ENCODE results near the gene TRAPPC2L. TPM values are rescaled to one million over a fixed set of nuclear protein-coding genes. Genes with fewer than 3 reads are reported as not detected.

TRAPPC2L gene
- total and polyA plus RNA-seq, 2 of the 13 experiments (the other 11 are each of a cell fraction or from before 2014, with no cell fraction given), result 96.3 to 107 TPM

DNA sequence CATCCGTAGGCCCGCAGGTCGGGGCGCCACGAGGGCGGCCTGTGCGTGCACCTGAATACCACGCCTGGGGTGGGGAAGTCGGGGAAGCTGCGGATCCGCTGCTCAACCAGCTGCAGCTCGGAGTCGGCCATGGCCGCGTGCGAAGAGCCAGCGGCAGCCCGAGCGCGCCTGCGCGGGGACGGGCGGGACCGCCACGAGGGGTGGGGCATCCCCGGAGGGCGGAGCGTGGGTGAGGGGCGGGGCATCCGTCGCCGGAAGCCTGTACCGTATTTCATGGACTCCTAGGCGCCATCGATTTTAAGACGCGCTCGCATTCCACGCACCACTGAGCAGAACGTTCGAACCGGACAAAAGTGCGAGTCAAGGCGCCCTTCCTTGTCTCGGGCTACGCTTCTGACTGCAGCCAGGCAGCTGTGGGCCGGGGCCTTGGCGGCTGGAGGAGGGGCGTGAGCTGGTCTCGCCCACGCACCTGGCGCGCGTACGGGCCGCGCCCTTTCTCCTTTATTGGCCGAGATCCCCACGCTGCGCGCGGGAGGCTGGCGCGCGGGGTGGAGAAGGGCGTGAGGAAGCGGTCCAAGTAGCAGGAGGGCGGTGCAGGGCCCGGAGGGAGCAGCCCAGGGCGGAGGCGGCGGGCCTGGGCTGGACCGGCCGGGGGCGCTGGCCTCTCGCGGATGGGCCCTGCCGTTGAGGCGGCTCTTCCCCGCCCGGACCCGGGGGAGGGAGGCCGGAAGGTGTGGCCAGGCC, 45.0 kb upstream of the TRAPPC2L start, which contains the start of gene APRT (continued):
- TF ChIP-seq ARNTL (CRISPR knock-in tag; IDR thresholded peaks at IDR 0.05) (peak; percentile 87), ZNF672 (CRISPR knock-in tag; IDR thresholded peaks at IDR 0.05) (no peak), ZNF496 (CRISPR knock-in tag; IDR thresholded peaks at IDR 0.05; ENCODE audit: insufficient replicate concordance) (no peak), NR2F6 (IDR thresholded peaks at IDR 0.05) (no peak), NR2F6 (CRISPR knock-in tag; IDR thresholded peaks at IDR 0.05) (no peak), MAZ (IDR thresholded peaks at IDR 0.05; ENCODE audit: borderline replicate concordance, low read depth, low read length) (peak; percentile 56; the same call in 1 of the 2 replicates), MAZ (CRISPR knock-in tag; IDR thresholded peaks at IDR 0.05; ENCODE audit: low read depth) (peak; percentile 60), SP140L (CRISPR knock-in tag; IDR thresholded peaks at IDR 0.05; ENCODE audit: borderline replicate concordance) (no peak), PHF20 (CRISPR knock-in tag; IDR thresholded peaks at IDR 0.05) (peak; percentile 73), PRPF4 (IDR thresholded peaks at IDR 0.05; ENCODE audit: low read depth, low read length, poor library complexity, severe bottlenecking) (no peak), KLF13 (CRISPR knock-in tag; IDR thresholded peaks at IDR 0.05) (no peak), ZNF264 (CRISPR knock-in tag; IDR thresholded peaks at IDR 0.05) (no peak), MAFG (CRISPR knock-in tag; IDR thresholded peaks at IDR 0.05) (no peak; the same call in 1 of the 2 replicates), ZNF235 (CRISPR knock-in tag; IDR thresholded peaks at IDR 0.05; ENCODE audit: borderline replicate concordance) (peak; percentile 43; the same call in 1 of the 2 replicates), PAF1 (CRISPR knock-in tag; IDR thresholded peaks at IDR 0.05) (no peak), SRY (CRISPR knock-in tag; IDR thresholded peaks at IDR 0.05) (no peak; the same call in 1 of the 2 replicates), NRL (CRISPR knock-in tag; IDR thresholded peaks at IDR 0.05; ENCODE audit: borderline replicate concordance) (no peak; the same call in 1 of the 2 replicates), ZNF329 (CRISPR knock-in tag; IDR thresholded peaks at IDR 0.05; ENCODE audit: low read depth) (no peak), ZNF101 (CRISPR knock-in tag; IDR thresholded peaks at IDR 0.05; ENCODE audit: borderline replicate concordance, low read depth) (peak; percentile 88), SRF (IDR thresholded peaks at IDR 0.05; ENCODE audit: low read depth, low read length) (peak; percentile 27; the same call in 1 of the 2 replicates)
- TF ChIP-seq, protein P1, sequence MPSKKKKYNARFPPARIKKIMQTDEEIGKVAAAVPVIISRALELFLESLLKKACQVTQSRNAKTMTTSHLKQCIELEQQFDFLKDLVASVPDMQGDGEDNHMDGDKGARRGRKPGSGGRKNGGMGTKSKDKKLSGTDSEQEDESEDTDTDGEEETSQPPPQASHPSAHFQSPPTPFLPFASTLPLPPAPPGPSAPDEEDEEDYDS (CRISPR knock-in tag; IDR thresholded peaks at IDR 0.05), result no peak; the same call in 1 of the 2 replicates
- TF ChIP-seq, protein P2, sequence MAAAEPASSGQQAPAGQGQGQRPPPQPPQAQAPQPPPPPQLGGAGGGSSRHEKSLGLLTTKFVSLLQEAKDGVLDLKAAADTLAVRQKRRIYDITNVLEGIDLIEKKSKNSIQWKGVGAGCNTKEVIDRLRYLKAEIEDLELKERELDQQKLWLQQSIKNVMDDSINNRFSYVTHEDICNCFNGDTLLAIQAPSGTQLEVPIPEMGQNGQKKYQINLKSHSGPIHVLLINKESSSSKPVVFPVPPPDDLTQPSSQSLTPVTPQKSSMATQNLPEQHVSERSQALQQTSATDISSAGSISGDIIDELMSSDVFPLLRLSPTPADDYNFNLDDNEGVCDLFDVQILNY (CRISPR knock-in tag; conservative IDR thresholded peaks at IDR 0.05), result peak; percentile 15
- TF ChIP-seq, protein P3, sequence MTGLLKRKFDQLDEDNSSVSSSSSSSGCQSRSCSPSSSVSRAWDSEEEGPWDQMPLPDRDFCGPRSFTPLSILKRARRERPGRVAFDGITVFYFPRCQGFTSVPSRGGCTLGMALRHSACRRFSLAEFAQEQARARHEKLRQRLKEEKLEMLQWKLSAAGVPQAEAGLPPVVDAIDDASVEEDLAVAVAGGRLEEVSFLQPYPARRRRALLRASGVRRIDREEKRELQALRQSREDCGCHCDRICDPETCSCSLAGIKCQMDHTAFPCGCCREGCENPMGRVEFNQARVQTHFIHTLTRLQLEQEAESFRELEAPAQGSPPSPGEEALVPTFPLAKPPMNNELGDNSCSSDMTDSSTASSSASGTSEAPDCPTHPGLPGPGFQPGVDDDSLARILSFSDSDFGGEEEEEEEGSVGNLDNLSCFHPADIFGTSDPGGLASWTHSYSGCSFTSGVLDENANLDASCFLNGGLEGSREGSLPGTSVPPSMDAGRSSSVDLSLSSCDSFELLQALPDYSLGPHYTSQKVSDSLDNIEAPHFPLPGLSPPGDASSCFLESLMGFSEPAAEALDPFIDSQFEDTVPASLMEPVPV (CRISPR knock-in tag; IDR thresholded peaks at IDR 0.05), result peak; percentile 37; the same call in 1 of the 2 replicates
- TF ChIP-seq, protein P4, sequence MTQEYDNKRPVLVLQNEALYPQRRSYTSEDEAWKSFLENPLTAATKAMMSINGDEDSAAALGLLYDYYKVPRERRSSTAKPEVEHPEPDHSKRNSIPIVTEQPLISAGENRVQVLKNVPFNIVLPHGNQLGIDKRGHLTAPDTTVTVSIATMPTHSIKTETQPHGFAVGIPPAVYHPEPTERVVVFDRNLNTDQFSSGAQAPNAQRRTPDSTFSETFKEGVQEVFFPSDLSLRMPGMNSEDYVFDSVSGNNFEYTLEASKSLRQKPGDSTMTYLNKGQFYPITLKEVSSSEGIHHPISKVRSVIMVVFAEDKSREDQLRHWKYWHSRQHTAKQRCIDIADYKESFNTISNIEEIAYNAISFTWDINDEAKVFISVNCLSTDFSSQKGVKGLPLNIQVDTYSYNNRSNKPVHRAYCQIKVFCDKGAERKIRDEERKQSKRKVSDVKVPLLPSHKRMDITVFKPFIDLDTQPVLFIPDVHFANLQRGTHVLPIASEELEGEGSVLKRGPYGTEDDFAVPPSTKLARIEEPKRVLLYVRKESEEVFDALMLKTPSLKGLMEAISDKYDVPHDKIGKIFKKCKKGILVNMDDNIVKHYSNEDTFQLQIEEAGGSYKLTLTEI (CRISPR knock-in tag; conservative IDR thresholded peaks at IDR 0.05), result no peak
- TF ChIP-seq, protein P5, sequence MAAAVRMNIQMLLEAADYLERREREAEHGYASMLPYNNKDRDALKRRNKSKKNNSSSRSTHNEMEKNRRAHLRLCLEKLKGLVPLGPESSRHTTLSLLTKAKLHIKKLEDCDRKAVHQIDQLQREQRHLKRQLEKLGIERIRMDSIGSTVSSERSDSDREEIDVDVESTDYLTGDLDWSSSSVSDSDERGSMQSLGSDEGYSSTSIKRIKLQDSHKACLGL (CRISPR knock-in tag; IDR thresholded peaks at IDR 0.05), result peak; percentile 63

Measured in HepG2 (cell line).